Bronchial epithelial cell (primary cell): Measurements from ENCODE around the gene CEMIP2. TPM values are rescaled to one million over a fixed set of nuclear protein-coding genes. Genes with fewer than 3 reads are reported as not detected.
A peak's percentile ranks its signal among the peaks of the same experiment; 100 is the strongest.

Experiments
- DNase-seq: peaks from one replicate; pipeline ENCODE4 v3.0.0-alpha.2; 2010; ENCODE audit warnings: low read depth
- FAIRE-seq: peaks from 2 replicates; lab custom pipeline; 2011; peaks lifted over from hg19 to GRCh38; lab: Jason Lieb, UNC
- H3K27me3 ChIP-seq: 2 replicates; pipeline ENCODE4 v1.5.1; 2011; ENCODE audit warnings: low read length; ENCODE audit not compliant: control insufficient read depth, insufficient read depth
- H3K36me3 ChIP-seq: 2 replicates; pipeline ENCODE4 v1.5.1; 2011; ENCODE audit warnings: low read length; ENCODE audit not compliant: control insufficient read depth, insufficient read depth
- H3K4me3 ChIP-seq: 2 replicates; pipeline ENCODE4 v1.5.1; 2011; ENCODE audit warnings: mild to moderate bottlenecking, low read depth, low read length, control low read depth
- total RNA-seq: library from RNA; depleted of rRNA; stranded (reverse); fragments of >200 nt; gene quantifications from 2 replicates; pipeline ENCODE4 v1.2.1, GENCODE V29; 2014
- TF ChIP-seq, protein P1 (sequence below): IDR thresholded peaks from 2 replicates; pipeline ENCODE4 v1.5.1; 2011; ENCODE audit warnings: mild to moderate bottlenecking, moderate library complexity, low read length, control low read depth, inconsistent platforms; ENCODE audit not compliant: insufficient read depth, severe bottlenecking

The CEMIP2 gene
- total RNA-seq, 1 donor from 2014 or later = 37.6 TPM

DNA sequence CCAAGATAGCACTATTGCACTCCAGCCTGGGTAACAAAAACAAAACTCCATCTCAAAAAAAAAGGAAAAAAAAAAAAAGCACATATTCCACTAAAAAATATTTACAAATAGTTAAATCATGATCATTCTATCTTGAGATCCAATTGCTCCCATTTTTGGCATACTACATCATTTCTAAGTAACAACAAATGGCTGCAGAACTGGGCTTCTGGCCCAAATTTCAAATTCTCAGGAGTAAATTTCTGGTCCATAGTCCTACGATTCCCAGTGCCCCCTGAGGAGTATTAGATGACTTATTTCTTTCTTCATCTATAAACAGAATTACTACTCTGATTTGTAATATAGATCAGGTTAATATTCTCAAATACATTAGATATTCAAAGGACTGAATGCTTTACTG lies 62.1 kb downstream of the CEMIP2 start:
- TF ChIP-seq, protein P1, sequence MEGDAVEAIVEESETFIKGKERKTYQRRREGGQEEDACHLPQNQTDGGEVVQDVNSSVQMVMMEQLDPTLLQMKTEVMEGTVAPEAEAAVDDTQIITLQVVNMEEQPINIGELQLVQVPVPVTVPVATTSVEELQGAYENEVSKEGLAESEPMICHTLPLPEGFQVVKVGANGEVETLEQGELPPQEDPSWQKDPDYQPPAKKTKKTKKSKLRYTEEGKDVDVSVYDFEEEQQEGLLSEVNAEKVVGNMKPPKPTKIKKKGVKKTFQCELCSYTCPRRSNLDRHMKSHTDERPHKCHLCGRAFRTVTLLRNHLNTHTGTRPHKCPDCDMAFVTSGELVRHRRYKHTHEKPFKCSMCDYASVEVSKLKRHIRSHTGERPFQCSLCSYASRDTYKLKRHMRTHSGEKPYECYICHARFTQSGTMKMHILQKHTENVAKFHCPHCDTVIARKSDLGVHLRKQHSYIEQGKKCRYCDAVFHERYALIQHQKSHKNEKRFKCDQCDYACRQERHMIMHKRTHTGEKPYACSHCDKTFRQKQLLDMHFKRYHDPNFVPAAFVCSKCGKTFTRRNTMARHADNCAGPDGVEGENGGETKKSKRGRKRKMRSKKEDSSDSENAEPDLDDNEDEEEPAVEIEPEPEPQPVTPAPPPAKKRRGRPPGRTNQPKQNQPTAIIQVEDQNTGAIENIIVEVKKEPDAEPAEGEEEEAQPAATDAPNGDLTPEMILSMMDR = no peak
- no peak overlapping the region for H3K4me3 ChIP-seq
- no peak for FAIRE-seq
- H3K36me3 ChIP-seq = peaks cover 5% of the 10 kb centered on the region
- H3K27me3 ChIP-seq = no peaks in the 10 kb centered on the region
- DNase-seq = no peak

DNA sequence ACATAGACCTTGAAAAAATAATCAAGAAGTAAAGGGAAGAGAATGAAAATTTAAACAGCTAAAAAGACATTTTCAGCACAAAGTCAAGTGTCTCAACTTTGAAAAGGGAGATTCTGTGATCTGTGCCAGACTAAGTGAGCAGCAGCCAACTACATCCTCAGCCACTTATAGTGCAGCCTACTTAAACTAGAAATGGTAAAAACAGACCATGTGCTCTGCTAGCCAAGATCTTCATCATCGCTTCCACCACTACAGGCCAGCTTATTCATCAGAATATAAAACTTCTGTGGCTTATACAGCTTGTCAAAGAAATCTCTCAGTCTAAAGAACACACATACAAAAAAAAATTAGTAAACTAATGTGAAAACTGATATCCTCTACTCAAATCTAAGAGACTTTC lies 63.5 kb downstream of the CEMIP2 start:
- Histone ChIP-seq H3K4me3 (no peak overlapping the region), H3K36me3 (peaks cover 7% of the 10 kb centered on the region), H3K27me3 (no peaks in the 10 kb centered on the region)
- DNase-seq (no peak), FAIRE-seq (no peak)
- TF ChIP-seq, protein P1 = no peak

DNA sequence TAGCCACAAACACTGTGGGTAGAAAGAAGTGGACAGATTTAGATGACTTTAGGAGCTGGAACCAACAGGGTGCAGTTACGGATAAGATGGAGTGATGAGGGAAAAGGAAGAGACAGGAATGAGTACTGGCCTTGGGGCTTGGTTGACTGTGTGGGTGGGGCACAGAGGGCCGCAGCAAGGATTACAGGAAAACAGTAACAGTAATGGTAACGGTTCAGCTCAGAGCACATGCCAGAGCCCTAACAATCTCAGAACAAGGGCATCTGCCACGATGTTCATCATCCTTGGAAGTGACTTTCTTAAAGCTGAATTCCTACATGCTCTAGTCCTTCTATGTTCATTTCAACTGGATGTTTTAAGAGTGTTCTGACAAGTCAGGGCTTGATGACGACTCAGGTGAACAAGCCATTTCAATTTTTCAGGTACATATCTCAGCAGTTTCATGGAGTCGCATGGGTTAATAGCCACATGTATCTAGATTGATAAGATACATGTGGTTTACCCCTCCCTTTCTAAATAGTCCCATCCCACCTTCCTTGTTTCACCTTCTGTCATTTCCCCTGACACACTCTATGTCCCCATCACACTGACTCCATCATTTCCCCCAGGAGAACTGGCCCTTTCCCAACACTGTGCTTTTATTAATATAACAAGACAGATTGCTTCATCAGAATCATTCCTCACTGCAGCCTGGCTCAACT lies 65.0 kb downstream of the CEMIP2 start:
- FAIRE-seq (no peak), DNase-seq (peak; percentile 80)
- Histone ChIP-seq H3K27me3 (no peaks in the 10 kb centered on the region), H3K36me3 (peaks cover 5% of the 10 kb centered on the region), H3K4me3 (no peak overlapping the region)
- TF ChIP-seq, protein P1 = no peak

DNA sequence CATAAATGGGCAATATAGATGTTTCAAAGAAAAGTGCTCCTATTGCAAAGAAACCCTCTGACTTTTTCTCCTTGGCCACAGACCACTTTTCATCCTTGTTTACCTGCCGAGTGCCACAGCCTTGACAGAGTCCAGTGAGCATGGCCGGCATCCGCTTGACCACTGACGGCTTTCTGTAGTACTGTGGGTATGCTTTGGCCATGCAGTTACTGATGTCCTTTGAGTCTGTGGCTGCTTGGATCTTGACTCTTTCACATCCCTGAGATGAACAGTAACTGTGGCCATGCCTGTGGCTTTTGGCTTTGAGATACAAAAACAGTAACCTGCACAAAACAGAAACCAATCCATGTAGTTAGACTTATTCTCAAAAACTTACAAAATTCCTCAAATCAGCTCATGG lies 70.4 kb downstream of the CEMIP2 start:
- no peak overlapping the region for H3K4me3 ChIP-seq
- TF ChIP-seq, protein P1 = no peak
- FAIRE-seq (no peak), DNase-seq (no peak)
- H3K36me3 ChIP-seq = peaks cover 7% of the 10 kb centered on the region
- no peaks in the 10 kb centered on the region for H3K27me3 ChIP-seq

DNA sequence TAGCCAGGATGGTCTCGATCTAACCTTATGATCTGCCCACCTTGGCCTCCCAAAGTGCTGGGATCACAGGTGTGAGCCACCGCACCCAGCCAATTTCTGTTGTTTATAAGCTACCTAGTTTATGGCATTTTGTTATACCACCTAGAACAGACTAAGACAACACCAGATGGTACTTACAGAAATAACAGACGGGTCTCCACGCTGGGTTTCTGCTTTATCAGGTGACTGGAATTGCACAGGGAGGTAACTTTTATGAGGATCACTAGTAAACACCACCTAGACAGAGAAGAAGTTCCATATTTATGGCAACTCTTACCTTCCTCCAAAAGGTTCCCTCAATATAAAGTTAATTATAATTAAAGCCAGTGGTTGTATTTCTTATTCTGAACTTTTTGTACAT lies 74.0 kb downstream of the CEMIP2 start:
- no peak for DNase-seq
- no peak overlapping the region for H3K4me3 ChIP-seq
- FAIRE-seq = no peak
- no peaks in the 10 kb centered on the region for H3K27me3 ChIP-seq
- peaks cover 5% of the 10 kb centered on the region for H3K36me3 ChIP-seq
- TF ChIP-seq, protein P1 = no peak

DNA sequence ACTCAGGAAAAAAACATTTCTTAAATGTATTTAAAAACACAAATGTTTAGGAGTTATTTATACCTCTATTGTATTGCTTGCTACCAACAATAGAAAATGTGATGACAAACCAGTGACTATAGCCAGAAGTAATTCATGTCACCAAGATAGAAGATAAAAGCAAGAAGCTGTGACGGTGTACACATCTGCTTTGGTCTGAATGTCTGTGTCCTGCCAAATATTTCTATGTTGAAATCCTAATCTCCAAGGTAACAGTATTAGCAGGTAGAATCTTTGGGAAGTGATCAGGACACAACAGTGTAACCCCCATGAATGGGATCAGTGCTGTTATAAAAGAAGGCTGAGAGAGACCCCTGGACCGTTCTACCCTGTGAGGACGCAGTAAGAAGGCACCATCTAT lies 74.7 kb downstream of the CEMIP2 start:
- no peaks in the 10 kb centered on the region for H3K27me3 ChIP-seq
- TF ChIP-seq, protein P1 = no peak
- FAIRE-seq (no peak), DNase-seq (no peak)
- no peak overlapping the region for H3K4me3 ChIP-seq
- peaks cover 6% of the 10 kb centered on the region for H3K36me3 ChIP-seq
